8988T (cell line): ENCODE data around the gene MT1X.

ENCODE experiments used
- DNase-seq: peaks from one replicate; pipeline ENCODE4 v3.0.0; 2011

MT1X gene

DNA sequence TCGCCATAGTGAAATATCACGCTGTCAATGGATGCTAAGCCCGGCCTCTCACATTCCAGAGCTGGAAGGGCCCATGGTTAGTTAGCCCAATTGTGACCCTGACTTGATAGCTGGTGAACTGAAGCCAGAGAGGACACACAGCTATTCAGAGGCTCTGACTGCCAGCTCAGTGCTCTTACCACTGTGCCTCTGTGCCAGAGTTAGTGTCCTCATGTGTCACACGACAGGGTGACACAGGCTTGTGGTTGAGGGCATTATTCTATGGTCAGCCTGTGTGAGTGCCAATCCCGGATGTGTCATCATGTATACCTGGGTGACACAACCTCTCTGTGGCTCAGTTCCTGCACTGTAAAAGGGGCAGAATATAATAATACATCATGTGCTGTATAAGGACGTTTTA lies 2.5 kb upstream of the MT1X start:
- DNase-seq, result no peak

DNA sequence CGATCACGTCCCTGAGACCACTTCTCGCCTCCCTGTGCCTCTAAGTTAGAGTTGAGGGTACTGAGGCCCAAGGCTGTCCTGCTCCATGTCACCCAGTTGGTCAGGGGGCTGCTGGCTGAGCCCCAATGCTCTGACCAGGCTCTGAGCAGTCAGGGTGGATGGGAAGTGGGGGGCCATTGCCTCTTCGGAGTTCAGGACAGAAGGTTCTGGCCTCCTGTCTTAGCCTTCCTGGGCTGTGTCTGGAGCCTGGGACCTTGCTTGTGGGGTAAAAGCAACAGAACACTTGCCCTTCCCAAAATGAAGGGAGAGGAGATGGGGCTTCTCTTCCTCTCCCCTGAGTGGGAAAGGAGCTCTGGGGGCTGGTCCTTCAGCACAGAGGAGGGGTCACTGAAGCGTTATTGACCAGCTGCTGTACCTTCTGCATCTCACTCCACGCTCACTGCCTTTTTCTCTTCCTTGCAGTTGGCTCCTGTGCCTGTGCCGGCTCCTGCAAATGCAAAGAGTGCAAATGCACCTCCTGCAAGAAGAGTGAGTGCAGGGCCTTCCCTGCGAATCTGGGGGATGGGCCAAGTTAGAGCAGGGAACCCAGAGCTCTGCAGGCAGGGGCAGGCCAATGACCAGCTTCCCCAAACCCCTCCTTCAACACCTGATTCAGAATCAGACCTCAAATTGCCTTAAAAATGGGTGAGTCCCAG lies 580 bp downstream of the MT1X start:
- no peak for DNase-seq

DNA sequence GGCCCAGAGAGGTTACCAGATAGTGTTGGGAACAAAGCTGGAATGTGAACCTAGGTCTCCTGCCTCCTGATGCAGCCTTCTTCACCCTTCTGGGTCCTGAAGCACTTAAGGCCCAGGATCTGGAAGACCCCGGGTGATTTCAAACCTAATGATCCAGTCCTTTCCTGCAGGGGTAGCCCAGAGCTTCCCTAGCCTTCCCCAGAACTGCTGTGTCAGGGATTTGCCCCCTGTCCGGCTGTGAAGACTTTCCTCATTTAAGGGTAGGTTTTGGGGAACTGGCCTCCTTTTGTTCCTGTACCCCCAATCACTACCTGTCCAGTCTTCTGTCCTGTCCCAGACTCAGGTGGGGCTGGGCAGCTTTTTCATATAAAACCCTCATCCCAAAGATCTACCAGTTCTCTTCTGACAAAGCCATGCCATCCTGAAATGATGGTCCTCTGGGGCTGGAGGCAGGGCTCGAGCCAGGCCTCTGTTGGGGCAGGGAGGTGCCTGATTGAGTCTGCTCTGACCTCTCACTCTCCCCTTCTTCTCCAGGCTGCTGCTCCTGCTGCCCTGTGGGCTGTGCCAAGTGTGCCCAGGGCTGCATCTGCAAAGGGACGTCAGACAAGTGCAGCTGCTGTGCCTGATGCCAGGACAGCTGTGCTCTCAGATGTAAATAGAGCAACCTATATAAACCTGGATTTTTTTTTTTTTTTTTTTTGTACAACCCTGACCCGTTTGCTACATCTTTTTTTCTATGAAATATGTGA lies 1.3 kb downstream of the MT1X start:
- no peak for DNase-seq

DNA sequence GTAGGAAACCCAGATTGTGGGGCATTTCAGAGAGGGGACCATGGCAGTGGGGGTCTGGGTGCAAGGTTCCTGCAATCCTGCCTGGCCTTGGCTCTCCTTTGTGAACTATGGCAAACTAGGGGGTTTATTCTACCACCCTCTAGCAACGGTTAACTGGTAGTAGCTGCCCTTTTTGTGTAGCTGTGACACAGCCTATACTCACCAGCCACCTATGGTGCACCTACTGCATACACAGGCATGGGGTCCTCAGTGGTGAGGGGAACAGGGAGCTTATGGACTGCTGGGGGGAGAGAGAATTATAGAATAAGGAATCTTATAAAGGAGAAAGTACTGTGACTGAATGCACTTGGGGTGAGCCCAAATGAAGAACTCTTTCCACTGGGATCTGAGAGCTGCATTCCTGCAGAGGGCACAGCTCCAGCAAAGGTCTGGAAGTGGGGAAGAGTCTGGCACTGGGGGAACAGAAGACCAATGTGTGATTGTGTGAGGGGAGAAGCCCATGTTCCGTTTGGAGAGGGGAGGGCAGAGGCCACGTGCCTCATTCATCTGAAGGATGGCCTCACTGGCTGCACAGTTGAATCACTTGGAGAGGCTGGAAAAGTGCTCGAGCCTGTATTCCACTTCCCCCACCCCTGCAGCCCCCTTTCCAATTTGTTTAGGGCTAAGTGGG lies 2.1 kb downstream of the MT1X start:
- no peak for DNase-seq

DNA sequence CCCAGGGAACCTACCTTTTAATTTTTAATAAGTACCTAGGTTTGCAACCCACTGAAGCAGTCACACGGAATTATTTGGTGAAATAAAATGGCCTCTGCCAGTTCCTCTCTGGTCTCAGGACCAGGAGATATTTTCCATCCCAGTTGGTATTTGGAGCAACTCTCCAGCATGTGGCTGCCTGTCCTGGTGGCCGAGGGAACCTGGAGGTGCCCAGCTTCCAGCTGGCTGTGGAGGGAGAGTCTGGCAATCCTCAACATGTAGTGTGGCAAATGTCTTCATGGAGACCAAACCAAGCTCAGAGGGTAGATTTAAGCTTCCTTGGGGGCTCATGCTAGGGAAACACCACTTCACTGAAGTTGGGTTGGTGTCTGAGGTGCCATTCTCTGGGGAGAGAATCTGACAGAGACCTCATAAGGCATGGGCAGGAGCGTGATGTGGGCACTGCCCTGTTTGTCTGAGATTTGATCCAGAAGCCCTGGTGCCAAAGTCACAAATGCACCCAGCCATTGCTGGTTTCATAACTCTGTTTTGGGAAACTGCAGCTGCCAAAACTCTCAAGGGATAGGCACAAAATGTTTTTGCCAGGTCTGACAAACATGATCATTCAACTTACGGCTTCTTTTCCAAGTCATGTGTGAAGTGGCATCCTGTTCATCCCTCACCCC lies 2.8 kb downstream of the MT1X start:
- DNase-seq, result no peak

DNA sequence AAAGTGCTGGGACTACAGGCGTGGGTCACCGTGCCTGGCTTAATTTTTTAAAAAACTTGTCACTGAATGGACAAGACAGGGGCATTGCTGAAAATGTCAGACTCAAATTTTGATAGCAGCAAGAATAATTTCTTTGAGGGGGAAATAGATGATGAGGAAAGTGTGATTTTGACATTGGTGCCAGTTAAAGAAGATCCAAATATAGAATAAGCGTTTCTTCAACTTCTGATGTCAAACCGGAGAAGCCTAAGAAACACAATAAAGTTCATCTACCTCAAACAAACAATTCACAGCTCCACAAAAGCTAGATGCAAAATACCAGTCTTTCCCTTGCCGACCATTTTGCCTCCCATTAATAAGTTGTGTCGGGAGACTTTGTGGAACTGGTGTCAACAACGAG lies 4.5 kb downstream of the MT1X start:
- no peak for DNase-seq

DNA sequence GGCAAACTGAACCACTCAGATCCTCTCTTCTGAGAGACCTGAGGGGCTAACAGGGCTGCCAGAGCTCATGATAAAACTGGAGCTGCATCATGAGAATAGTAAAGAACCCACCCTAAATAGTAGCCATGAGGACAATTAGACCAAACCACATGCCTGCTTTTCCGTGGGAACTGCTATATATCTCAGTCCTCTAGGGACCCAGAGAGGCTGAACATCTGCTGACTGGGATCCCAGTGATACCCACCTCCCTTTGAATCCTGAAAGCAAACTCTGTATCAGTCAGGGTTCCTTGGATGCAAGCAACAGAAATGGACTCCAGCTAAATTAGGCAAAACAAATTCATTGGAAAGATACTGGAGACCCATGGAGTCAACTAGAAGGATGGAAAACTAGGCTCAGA lies 6.5 kb downstream of the MT1X start:
- no peak for DNase-seq

DNA sequence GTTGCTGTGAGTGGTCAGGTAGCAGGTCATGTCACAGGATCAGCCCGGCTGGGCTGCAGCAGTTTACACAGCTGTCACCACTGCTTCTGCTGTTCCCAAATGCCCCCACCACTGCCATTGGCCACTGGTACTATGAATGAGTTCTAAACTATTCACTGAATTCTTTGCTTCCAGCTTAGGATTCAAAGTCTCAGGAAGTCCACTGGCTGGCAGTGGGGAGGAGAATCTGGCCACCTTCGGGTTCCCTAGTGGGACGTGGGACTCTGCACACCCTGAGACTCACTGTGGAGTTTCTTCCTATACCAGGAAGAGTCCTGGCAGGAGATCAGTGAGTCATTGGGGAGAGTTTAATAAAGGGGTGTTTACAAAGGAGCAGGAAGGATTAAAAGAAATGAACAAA lies 6.9 kb downstream of the MT1X start:
- DNase-seq, result no peak

DNA sequence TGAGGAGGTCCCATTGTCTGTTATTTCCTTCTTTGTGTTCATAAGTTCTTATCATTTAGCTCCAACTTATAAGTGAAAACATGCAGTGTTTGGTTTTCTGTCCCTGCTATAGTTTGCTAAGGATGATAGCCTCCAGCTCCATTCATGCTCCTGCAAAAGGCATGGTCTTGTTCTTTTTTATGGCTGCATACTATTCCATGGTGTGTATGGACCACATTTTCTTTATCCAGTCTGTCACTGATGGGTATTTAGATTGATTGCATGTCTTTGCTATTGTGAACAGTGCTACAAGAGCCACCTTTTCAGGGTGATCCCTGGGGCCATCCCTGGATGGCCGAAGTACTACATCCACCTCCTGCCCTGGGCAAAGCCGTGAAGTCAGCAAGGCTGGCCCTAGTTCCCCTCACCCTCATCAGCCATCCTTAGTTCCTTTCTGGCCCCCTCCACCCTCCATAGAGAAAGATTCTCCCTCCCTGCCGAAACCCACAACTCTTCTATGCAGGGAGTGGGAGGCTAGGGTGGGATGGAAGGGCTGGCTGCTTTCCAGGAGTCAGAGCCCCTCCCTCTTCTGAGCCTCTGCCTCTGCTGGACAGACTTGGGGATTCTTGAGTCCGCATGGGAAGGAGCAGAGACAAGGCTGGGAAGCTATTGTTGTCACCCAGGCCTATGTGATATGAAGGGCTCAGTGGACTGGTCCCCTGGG lies 8.3 kb downstream of the MT1X start:
- DNase-seq, result no peak

DNA sequence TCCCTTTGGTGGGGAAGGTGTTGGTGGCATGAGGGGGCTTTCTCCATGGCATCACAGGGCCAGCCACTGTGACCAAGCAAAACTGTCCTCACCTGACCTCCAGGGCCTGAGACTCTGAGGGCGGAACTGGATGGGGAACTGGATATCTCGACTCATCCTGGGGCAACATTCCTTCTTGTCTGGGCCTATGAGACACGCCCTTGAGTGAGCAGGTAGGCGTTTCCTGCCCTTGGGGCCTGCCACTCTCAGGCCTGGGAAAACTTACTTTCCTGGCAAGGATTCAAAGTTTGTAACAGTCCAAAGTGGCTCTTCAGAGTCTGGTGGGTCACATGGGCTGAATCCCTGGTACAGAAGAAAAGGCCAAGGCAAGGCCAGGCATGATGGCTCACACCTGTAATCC lies 9.6 kb downstream of the MT1X start:
- DNase-seq, result peak; percentile 44

DNA sequence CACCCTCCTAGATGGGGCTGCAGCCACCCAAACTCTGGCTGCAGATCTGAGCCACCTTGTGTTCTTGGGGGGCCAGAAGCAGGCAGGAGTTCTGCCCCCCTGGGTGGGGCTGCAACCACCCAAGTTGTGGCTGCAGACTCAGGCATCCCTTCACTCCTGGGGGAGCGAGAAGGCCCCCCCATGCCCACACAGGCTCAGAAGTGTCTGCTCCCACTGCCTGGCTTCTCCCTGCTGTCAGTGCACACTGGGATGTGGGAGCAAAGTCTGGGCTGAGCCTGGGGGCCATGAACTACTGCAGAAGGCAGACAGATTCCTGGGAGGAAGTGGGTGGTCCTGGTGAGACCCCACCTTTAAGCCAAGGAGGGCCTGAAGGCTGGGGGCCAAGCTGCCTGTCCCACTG lies 13.0 kb downstream of the MT1X start:
- no peak for DNase-seq

DNA sequence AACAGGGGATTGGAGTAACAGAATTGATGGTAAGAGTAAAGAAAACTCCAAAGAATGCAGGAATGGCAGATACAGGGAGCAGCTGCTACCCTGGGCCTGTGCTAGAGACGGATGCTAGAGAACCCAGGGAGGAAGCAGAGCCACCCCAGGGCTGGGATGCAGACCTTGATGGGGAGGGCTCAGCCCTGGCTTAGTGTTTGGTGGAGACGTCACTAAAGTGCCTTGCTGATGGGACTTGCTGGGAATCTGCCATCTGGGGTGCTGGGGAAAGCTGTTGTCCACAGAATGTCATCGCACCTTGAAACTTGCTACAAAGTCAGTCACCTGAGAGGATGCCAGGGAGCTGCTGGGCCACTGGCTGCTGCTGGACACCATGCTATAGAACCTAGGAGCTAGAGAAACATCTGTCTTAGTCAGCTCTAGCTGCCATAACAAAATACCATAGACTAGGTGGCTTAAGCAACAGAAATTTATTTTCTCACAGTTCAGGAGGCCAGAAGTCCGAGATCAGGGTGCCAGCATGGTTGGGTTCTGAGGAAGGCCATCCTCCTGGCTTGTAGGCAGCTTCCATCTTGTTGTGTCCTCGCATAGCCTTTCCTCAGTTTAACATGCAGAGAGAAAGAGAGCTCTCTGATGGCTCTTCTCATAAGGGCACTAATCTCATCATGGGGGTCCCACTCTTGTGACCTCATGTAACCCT lies 15.3 kb downstream of the MT1X start:
- DNase-seq, result no peak

DNA sequence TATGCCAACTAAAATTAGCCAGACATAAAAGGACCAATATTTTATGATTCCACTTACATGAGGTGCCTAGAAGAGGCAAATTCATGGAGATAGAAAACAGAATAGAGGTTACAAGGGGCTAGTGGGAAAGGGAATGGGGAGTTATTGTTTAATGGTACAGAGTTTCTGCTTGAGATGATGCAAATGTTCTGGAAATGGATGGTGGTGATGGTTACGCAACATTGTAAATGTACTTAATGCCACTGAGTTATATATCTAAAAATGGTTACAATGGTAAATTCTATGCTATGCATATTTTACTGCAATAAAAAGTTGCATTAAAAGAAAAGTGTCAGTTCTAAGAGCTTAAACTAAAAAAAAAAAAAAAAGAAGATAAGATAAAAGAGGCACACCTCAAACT lies 17.9 kb downstream of the MT1X start:
- DNase-seq, result no peak

DNA sequence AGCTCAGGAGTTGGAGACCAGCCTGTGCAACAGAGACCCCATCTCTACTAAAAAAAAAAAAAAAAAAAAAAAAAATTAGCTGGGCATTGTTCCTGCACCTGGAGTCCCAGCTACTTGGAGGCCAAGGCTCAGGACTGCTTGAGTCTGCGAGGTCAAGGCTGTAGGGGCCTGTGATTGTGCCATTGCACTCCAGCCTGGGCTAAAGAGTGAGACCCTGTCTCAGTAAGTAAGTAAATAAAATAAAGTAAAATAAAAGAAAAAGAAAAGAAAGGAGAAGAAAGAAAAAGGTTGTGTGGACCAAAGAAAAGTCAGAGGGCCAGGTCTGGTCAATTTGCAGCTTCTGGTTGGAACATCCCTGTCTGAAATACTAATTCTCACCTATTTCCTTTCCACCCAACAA lies 18.4 kb downstream of the MT1X start:
- no peak for DNase-seq

DNA sequence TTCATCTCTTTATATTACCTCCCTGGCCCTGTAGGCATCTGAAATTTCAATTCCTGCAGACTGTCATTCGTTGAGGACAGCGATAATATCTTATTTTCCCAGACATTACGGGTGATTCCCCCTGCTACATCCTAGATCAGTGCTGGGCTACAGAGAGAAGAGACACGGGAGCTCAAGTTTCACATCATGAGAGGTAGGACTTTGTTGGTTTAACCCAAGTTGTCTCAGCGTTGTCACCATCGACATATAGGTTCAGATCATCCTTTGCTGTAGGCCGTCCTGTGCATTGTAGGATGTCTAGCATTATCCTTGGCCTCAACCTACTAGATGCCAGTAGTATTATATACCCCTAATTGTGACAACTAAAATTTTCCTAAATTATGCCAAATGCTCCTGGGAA lies 19.3 kb downstream of the MT1X start:
- DNase-seq, result no peak

DNA sequence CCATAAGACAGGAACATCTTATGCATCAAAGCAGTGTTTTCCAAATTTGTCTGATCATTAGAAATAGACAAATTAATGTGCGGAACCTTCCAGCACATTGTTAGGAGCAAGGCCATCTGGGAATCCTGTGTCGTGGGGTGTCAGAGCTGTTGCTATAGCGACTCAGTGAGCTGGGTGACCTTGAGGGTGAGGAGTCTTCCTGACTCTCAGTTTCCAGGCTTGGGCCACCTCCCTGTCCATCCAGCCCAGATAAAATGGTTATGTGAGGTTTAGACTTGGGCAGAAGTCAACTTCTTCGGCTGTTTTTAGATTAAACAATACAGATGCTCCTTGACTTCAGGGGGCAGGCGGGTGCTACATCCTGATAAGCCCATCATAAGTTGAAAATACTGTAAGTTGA lies 20.6 kb downstream of the MT1X start:
- no peak for DNase-seq

DNA sequence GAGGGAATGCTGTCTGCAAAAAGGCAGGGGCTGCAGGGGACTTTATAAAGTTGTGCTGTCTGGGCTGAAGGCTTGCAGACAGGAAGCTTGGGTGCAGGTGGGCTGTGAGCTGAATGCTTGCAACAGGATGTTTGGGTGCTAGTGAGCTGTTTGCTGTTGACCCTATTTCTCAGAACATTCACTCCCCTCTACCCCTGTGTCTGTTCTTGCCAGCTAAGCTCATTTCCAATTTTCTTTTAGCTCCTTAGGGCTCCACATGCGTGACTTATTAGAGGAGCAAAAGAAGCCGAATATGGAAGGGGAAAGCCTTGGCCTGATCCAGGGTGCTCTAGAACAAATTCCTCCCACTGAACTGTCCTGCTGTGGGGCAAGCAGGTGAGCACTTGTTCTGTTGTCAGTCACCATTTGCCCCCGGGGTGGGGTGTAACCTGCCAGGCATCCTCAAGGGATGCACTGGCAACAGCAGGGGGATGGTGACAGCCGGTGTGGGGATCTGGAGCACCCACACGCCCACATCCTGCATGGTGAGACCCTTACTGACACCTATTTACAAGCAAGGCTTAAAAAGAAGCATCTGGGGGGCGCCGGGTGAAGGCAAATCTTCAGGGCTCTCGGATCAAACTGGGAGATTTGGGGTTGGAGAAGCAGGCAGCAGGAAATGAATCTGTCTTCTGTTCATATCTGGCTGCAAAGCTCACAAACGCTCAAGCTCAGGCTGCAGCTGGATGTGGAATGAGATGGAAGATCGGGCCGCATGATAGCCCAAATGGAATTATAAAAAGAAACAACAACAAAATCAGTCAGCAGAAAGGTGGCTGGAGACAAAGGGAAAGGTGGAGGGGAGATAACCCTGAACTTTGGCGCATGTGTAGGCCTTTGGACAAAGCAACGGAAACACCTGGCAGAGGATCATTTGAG lies 26.5 kb downstream of the MT1X start:
- no peak for DNase-seq

DNA sequence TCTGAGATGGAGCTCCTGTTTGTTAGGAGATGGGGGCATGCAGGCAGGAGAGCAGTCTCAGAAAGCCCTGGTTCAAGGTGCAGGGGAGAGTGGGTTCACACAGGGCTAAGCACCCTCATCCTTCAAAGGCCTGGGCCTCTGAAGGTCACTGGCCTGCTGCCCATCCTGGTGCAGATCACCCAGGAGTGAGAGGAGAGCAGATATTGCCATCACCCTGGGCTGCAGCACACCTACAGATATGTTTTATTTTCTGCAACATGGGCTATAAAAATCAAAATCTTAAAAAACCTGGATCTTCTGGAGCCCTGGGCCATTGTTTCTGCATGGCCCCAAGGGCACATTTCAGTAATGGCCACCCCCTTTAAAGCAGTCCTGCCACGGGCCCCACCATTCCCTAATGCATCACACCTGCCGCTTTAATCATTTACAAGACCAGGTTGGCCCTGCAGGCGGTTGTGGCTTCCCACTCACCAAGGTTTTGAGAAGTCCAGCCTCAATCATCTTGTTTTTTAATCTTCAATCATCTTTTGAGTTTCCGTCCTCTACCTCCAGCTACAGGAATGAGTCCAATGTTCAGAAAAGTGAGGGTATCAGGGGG lies 27.3 kb downstream of the MT1X start:
- DNase-seq, result no peak

DNA sequence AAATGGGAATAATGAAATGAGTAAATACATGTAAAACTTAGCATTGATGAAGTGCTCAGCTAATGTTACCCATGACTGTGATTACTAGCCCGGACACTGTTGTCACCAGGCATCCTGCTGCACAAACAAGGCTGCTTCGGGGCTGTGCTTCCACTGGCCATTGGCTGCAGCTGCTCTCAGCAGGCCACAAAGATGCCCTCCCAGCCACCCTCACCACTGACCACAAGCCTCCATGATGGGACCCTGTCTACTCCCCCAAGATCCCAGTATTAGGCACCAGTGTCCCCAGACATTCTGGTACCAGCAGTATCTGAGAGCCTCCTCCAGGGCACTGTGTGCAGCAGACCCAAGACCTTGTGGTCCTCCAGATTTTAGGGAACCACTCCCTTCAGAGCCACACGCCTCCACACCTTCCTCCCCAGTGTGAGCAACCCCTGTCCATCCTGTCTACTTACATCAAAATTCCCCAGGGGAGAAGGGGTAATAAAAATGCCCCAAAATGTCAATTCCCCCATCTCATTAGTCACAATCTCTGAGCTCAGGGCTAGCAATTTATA lies 28.0 kb downstream of the MT1X start:
- DNase-seq, result no peak

DNA sequence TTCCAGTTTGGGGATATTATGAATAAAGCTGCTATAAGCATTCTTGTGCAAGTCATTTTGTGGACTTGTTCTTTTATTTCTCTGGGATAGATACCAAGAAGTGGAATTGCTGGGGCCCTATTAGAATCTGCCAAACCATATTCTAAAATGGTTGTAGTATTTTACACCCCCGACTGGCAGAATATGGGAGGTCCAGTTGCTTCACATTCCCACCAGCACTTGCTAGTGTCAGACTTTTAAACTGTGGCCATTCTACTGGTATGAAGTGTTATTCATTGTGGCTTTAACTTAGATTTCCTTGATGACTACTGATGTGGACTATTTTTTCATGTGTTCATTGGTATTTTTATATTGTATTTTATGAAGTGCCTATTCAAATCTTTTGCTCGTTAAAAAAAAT lies 29.6 kb downstream of the MT1X start:
- DNase-seq, result no peak

DNA sequence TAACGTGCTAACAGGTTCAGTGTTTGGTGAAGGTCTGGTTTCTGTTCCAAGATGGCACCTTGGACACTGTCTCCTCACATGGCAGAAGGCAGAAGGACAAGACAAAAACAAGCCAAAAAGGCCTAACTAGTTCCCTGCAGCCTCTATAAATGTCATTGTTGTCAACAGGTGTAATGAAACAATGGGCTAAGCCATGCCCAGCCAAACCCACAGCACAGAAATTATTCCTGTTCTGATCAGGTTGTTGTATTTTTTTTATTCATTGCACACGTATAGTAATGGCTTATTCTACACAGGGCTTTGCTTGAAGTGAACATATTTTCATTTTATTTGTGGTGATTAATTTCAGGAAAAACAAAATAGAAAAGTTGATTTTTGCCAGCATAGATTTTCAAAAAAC lies 31.5 kb downstream of the MT1X start:
- no peak for DNase-seq
